HG03469 (cell line): ENCODE measurements around the gene BFSP1.

Experiments
- ATAC-seq: cut with Tn5 transposase; IDR thresholded peaks from one replicate; pipeline ENCODE4 v1.9.1; 2021; ENCODE audit warnings: mild to moderate bottlenecking, moderate library complexity, moderate number of reproducible peaks; ENCODE audit not compliant: unreplicated experiment

BFSP1 gene

DNA sequence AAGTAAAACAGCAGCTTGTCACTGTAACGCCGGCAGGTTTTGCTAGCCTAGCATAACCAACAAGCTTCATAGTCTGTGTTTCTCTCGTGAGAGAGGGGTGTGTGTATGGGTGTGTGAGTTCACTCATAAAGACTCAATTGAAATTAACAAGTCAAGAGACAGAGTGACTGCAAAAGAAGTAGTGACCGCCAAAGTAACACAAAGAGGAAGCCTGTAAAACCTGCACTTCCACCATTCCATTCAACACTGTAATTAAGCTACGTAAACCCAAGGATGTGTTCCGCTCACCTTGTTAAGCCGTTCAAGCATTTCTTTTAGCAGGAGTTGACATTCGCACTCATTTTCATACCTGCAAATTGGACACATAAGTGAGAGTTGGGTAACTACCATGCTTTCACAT lies 6.6 kb downstream of the BFSP1 start:
- ATAC-seq = no peak

GRCh38 chr20:17523326-17523725 lies 7.9 kb downstream of the BFSP1 start:
- no peak for ATAC-seq

- no peak for ATAC-seq
These were observed 8.7 kb downstream of the BFSP1 start for GRCh38 chr20:17522528-17522927.

DNA sequence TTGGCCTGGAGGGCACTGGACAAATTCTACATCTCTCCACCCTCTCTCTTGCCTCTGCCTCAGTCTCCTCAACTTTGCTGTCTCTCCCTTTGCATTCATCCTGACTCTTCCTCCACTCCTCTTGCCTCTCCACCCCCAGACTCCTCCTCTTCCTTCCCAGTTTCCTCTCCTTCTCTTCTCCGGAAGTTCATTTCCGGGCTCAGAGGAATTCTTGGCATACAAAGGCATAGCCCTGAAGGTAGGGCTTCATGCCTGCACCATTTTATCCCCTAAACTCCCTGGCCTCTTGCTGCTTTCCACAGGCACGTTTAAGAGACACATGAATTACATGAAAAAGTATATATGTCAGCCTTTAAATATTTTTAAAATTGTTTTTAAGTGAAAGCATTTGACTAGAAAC lies 10.6 kb downstream of the BFSP1 start:
- ATAC-seq = no peak

DNA sequence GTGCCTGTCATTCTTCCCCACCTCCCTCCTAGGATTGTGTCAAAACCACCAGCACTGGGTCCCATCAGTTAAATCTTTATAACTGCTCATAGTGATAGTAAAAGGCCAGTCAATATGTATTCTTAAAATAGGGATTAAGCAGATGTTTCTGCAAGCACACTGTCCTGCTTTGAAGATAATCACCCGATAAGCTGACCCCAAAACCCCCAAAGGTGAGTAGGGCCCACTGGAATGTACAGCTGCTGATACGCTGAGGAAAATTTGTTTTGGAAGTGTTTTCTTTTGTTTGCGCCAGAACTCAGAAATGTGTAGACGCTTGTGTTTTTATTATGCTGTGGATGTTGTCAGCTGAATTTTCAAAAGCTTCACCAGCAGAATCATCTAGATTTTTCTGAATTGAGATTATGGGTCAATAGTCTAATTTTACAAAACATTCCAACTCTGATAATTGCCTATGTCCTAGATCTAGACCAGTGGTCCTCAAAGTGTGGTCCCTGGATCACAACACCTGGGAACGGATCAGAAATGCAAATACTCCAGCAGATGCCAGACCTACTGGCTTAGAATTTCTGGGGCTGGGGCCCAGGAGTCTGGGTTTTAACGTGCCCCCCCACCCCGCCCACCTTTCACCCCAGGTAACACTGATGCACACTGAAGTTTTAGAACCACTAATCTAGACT lies 11.4 kb downstream of the BFSP1 start:
- no peak for ATAC-seq

DNA sequence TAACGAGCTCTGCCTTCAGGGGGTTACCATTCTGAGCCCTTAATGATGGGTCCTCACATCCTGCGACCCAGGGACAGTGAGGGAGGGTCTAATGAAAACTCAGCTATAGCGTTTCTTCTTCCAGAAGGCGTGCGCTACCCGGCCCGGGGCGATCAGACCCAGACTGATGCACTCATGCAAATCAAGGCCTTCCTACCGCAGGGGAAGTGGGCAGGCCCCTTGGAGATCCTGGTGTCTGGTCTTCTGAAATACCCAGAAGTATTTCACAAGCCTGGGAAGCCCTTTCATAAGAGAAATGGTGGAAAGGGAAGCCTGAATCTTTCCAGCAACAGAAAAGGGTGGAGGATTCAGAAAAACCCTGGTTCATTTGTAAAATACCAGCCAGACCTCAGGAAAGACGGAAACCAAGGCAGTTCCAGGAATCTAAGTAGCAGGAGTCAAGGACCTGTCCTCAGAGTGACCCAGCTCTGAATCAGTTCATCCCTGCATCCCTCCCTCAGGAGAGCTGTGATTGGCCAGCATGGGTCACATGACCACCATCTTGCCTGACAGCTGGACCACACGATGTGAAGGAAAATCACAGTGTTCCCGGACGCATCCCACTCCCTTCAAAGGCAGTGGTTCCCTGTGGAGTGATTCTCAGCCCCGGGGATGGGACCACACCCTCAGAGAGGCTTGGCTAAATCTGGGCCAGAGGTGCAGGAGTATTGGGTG lies 12.7 kb downstream of the BFSP1 start:
- ATAC-seq = no peak

GRCh38 chr20:17515053-17515452 lies 16.1 kb downstream of the BFSP1 start:
- ATAC-seq = no peak

DNA sequence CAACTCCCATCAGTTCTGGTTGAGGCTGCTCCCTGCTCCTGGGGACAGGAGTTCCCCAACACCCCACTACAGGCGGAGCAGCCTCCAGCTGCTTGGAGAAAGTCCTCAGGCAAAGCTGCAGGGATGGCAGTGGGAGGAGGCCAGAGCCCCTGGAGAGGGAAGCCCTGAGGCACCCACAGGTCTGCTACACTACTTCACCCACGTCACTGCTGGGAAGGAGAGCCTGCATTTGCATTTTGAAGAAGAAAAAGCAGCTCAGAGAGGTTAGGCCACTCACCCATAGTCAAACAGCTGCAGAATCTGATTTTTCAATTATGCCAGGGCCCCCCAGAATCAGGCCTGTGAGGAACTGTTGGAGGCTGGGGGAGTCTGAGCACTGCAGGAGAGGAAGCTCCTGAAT lies 17.2 kb downstream of the BFSP1 start:
- no peak for ATAC-seq

DNA sequence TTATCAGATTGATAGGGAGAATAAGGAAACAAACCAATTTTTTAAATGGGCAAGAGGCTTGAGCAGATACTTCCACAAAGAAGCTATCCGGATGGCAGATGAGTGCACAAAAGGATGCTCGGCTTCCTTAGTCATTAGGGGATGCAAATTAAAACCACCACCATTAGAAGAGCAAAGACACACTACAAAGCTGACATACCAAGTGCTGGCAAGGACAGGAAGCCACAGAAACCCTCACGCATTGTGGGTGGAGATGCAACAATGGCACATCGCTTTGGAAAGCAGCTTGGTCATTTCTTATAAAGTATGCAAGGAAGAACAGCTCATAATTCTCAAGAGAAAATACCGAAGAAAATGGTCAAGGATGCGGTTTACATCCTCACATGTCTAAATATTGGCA lies 19.8 kb downstream of the BFSP1 start:
- no peak for ATAC-seq

GRCh38 chr20:17510548-17510947 lies 20.6 kb downstream of the BFSP1 start:
- no peak for ATAC-seq

GRCh38 chr20:17508756-17509155 lies 22.4 kb downstream of the BFSP1 start:
- no peak for ATAC-seq

GRCh38 chr20:17507531-17507930 lies 23.6 kb downstream of the BFSP1 start:
- no peak for ATAC-seq

DNA sequence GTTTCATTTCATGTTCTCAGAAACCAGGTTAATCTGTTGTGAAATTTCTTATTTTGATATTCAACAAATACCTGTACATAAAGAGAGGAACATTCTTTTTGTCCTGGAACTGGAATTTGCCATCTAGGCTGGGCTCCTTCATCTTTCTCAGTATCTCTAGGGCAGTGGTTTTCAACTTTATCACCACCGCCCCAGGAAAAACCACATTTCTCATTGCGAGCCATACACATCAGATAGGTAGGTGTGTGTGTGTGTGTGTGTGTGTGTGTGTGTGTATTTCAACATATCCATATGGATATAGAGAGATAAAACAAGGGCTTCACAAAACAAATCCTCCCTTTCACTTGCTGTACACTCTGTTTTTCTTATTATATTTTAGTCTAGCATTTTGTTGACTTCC lies 24.1 kb downstream of the BFSP1 start:
- no peak for ATAC-seq

- no peak for ATAC-seq
These were observed 25.3 kb downstream of the BFSP1 start for GRCh38 chr20:17505636-17506517.

DNA sequence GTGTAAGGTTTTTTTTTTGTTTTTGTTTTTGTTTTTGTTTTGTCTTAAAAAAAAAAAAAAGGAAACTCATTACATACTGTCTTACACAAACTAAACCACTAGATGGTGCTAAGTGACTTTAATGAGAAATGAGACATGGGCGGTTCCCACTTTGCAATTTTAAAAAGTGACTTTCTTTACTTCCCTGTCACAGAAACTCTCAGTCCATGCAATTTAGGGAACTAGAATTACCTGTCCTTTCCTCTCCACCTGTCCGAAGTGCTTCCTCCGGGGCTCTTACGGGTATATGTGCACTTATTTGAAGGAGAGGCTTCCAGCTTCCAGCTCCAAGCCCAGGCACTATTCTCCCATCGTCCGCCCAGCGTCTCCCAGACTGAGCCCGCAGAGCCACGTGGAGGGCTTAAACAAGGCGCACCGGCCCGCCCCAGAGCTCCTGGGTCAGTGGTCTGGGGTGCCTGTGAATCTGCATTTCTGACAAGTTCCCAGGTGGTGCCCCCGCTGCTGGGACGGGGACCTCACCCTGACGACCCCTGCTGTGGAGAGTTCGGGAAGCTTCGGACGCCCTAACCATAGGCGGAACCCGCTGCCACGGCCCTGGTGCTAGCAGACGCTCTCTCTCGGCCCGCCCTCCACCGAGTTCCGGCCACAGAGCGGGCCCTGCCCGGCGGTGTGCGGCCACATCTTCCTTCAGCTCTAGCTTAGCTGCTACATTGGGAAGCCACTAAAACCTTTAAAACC lies 26.1 kb downstream of the BFSP1 start:
- peak; percentile 52 for ATAC-seq

DNA sequence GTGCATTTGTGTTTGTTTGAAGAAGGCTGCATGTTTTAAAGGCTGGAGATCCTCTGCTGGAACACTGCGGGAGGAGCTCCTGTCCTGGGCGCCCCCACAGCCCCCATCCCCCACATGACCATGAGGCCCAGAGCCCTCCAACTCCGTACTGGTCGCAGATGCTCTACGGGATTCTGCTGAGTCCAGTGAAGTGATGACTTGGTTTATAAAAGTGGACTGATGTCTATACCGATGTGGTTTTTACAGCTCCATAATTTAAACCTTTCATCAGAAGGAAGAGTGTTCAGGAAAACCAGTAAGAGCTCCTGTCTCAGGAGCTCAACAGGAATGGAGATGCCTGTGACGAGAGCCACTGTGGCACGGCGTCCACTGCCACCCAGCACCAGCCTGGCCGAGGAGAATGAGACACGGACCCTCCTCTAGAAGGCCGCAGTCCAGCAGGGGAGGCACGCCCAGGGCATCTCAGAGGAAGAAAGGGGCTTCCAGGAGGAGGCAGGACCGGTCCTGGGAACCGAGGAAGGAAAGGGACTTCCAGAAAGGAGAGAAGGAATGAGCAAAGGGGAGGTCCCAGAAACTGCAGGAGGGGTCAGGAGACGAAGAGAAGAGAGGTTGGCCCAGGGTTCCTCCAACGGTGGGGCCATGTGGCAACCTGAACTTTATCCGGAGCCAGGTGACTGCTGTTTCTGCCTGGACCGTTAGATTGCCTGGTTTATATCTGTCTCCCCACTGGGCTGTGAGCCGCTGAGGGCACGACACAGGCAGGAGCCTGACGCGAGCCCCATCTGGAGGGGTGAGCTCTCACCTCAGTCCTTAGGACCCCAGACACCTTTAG lies 26.9 kb downstream of the BFSP1 start:
- ATAC-seq = no peak

DNA sequence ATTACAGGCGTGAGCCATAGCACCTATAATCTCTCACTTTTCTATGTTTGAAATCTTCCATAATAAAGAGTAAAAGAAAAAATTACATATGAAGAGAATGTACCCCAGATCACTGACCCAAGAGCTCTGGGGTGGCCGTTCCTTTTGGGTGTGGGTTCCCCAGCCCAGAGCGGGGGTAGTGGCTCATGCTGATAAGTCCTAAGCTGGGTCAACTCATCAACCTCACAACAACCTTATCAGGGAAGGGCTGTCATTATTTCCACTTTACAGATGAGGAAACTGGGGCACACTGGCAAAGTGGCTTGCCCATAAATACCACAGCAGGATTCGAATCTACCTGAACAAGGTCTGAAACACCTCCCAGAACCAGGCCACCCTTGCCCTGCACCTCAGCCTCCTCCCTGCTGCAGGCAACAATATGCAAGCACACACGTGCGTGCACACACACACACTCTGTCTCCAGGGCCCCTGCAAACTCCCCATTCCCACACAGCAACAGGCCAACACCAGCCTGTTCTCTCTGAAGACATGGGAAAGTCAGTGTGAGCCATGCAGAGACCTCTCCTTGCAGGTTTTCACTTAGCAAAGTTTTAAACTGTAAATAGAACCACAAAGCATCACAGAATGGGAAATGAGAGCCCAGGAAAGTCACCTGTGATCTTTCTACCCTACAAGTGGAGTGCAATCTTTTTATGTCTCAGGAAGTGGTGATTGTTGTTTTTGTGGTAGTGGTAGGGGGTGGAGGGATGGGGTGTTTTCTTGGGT lies 27.7 kb downstream of the BFSP1 start:
- ATAC-seq = no peak

DNA sequence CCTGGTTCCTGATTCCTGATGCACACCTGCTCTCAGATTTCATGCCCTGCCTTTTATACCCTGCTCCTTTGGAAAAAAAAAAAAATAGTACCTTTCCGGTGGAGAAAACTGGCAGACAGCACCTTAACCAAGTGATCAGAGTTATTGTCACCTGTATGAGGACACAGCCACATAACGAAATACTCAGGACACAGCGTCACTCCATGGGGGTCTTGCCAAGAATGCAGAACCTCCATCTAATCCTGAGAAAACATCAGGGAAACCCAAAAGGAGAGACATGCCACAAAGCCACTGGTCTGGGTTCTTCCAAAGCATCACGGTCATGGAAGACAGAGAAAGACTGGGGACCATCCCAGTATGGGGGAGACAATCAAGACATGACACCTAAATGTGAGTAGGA lies 29.1 kb downstream of the BFSP1 start:
- ATAC-seq = no peak

DNA sequence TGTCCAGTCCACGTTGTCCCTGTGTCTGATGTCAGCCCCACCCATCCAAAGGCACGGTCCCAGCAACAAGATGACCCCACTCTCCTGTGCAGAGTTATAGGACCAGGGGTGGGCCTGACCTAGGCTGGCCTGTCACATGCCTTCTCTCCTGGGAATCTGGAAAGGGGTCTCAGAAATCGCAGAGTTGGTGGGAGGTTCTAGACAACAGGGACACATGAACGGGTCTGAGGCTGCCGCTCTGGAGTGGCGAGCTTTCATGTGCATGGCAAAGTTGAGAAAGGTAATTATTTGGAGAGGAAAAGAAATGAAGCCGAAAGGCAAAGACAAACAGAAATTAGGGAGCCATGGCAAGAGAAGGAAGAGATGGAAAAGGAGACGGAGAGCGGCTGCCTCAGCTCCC lies 29.5 kb downstream of the BFSP1 start:
- no peak for ATAC-seq
